ENCODE results near the gene BORCS5. TPM values are rescaled to one million over a fixed set of nuclear protein-coding genes. Genes with fewer than 3 reads are reported as not detected.

The BORCS5 gene
- total RNA-seq, 4 donors from 2014 or later: 14.2 to 45.0 (median 25.6) TPM

DNA sequence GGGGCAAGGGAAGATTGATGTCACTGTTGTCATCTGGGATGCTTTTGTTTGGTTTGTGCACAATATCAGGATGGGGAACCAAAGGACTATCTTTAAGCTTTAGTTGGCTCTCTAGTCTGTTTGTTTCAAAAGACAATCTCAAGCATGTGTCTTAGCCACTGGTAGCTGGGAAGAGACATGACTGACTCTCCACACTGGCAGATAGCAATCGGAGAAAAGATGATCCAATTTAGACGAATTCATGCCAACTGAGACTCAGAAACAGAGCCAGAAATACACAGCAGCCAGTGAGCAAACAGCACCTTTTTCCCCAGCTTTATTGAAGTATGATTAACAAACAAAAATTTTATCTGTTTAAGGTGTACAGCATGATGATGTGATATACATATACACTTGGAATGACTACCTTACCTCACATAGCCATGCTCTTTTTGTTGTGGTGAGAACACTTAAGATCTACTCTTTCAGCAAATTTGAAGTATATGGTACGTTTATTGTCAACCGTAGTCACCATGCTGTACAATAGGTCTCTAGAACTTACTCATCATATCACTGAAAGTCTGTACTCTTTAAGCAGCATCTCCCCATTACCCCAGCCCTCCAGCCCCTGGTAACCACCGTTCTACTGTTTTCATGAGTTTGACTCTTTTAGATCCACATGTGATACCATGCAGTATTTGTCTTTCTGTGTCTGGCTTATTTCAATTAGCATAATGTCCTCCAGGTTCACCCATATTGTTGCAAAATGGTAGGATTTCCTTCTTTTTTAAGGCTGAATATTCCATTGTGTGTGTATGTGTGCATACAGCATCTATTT lies 155.2 kb downstream of the BORCS5 start:
- WGBS, 2 donors: 79 to 80% methylated on average over 5 of the region's 5 CpGs
- TF ChIP-seq EP300 (IDR thresholded peaks at IDR 0.05) (no peak), POLR2A (IDR thresholded peaks at IDR 0.05) (no peak)
- TF ChIP-seq, protein P1, sequence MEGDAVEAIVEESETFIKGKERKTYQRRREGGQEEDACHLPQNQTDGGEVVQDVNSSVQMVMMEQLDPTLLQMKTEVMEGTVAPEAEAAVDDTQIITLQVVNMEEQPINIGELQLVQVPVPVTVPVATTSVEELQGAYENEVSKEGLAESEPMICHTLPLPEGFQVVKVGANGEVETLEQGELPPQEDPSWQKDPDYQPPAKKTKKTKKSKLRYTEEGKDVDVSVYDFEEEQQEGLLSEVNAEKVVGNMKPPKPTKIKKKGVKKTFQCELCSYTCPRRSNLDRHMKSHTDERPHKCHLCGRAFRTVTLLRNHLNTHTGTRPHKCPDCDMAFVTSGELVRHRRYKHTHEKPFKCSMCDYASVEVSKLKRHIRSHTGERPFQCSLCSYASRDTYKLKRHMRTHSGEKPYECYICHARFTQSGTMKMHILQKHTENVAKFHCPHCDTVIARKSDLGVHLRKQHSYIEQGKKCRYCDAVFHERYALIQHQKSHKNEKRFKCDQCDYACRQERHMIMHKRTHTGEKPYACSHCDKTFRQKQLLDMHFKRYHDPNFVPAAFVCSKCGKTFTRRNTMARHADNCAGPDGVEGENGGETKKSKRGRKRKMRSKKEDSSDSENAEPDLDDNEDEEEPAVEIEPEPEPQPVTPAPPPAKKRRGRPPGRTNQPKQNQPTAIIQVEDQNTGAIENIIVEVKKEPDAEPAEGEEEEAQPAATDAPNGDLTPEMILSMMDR (IDR thresholded peaks at IDR 0.05): no peak
- Histone ChIP-seq H3K27ac (peak overlapping the region in 1 of 4 donors; percentile 59), H3K4me1 (peaks cover 0 to 42% (median 22%) of the 10 kb centered on the region in 4 donors), H3K27me3 (no peaks in the 10 kb centered on the region), H3K36me3 (peaks cover 0 to 5% (median 0%) of the 10 kb centered on the region in 3 donors), H3K9me3 (no peaks in the 10 kb centered on the region), H3K4me3 (no peak overlapping the region)
- DNase-seq (ENCODE audit: low spot score in 2 of 2): no peak

DNA sequence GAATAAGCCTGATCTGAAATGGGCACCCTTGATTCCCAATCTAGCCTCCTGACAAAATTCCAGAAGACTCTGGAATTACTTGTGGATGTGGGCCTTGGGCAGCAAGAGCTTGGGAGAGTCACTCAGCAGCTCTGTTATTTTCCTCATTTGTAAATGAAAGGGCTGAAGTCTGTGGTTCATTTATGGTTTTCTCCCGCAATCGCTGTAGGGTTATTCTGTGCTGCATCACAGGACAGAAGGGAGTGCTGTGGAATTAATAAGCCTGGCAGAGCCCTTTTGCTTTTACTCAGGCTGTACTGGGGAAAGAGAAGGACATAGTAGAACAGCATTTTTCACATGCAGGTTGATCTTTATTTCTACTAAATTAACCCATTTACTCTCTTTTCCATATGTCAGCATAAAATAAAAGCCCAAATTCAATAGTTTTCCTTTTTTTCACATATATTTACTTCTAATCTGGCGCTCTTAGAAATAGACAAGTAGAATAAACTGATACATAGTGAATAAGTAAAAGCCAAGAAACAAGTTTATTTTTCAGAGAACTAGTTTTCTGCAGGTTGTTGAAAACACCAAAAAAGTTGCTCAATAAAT lies 156.6 kb downstream of the BORCS5 start:
- peaks cover 0 to 6% (median 0%) of the 10 kb centered on the region in 3 donors for H3K36me3 ChIP-seq
- H3K4me1 ChIP-seq: peaks cover 0 to 34% (median 17%) of the 10 kb centered on the region in 4 donors
- peak overlapping the region in 2 of 4 donors; percentile 43 to 62 for H3K27ac ChIP-seq
- H3K9me3 ChIP-seq: no peaks in the 10 kb centered on the region
- H3K4me3 ChIP-seq: no peak overlapping the region
- no peaks in the 10 kb centered on the region for H3K27me3 ChIP-seq
- DNase-seq (ENCODE audit: low spot score in 2 of 2): no peak
- TF ChIP-seq, protein P1 (IDR thresholded peaks at IDR 0.05): no peak
- TF ChIP-seq EP300 (IDR thresholded peaks at IDR 0.05) (no peak), POLR2A (IDR thresholded peaks at IDR 0.05) (no peak)
- 62 to 76% methylated on average over 3 of the region's 3 CpGs for WGBS, 2 donors

DNA sequence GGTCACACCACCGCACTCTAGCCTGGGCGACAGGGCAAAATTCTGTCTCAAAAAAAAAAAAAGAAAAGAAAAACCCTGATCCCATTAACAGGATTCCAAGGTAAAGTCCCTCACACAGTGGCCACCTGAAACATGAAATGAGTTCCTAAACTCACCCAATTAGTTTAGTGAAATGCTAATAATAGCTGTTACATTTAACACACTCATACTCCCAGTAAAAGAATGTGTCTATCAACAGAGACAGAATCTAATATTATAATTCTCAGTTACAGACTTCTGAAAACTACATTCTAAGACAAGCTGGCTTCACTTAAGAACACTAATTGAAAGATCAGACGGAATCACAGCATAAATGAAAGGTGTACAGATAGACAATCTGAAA lies 161.6 kb downstream of the BORCS5 start:
- WGBS, 2 donors: 81 to 84% methylated on average over 3 of the region's 3 CpGs
- Histone ChIP-seq H3K4me3 (no peak overlapping the region), H3K9me3 (no peaks in the 10 kb centered on the region), H3K4me1 (peaks cover 0 to 41% (median 7%) of the 10 kb centered on the region in 4 donors), H3K27me3 (no peaks in the 10 kb centered on the region), H3K27ac (peak overlapping the region in 1 of 4 donors; percentile 22), H3K36me3 (peaks cover 0 to 12% (median 0%) of the 10 kb centered on the region in 3 donors)
- TF ChIP-seq EP300 (IDR thresholded peaks at IDR 0.05) (no peak), POLR2A (IDR thresholded peaks at IDR 0.05) (no peak)
- TF ChIP-seq, protein P1 (IDR thresholded peaks at IDR 0.05): no peak
- no peak for DNase-seq (ENCODE audit: low spot score in 2 of 2)

DNA sequence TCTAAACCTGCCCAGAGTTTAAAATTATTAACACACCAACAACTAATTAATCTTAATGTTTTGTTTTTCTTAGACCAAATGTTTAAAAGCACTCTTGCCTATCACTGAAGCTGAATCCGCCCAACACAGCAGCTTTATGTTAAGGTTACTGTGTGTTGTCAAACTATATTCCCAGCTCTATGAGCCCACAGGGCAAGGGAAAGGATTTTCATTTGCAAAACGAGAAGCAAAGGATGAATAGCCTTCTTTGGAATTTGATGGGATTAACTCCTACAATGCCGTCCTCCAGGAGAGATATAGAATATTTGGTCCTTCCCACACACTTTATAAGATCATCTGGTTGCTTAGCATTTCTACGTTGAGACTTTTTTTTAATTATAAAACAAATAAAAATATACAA lies 162.0 kb downstream of the BORCS5 start:
- WGBS, 2 donors: 44 to 48% methylated on average over 4 of the region's 4 CpGs
- Histone ChIP-seq H3K4me1 (peaks cover 0 to 36% (median 5%) of the 10 kb centered on the region in 4 donors), H3K4me3 (no peak overlapping the region), H3K27me3 (no peaks in the 10 kb centered on the region), H3K36me3 (peaks cover 0 to 12% (median 0%) of the 10 kb centered on the region in 3 donors), H3K27ac (no peak overlapping the region), H3K9me3 (no peaks in the 10 kb centered on the region)
- DNase-seq (ENCODE audit: low spot score in 2 of 2): no peak
- TF ChIP-seq POLR2A (IDR thresholded peaks at IDR 0.05): no peak
- TF ChIP-seq, protein P1 (IDR thresholded peaks at IDR 0.05): no peak
- TF ChIP-seq EP300 (IDR thresholded peaks at IDR 0.05): no peak

Other genes with a start within 250 kb of the BORCS5 start
- 10 to 100 TPM; 30.6 to 64.5 (median 44.9) TPM for gene LRP6, start 90.0 kb upstream of the BORCS5 start, total RNA-seq
- 10 to 100 TPM in 2 of 4 donors, 1 to 10 TPM in 2; 7.9 to 11.6 (median 9.6) TPM for gene MANSC1, start 6.8 kb upstream of the BORCS5 start, total RNA-seq
- gene DUSP16, start 205.8 kb downstream of the BORCS5 start, total RNA-seq: 10 to 100 TPM; 16.2 to 23.2 (median 19.1) TPM